ENCODE results near the gene EXT2. TPM values are rescaled to one million over a fixed set of nuclear protein-coding genes. Genes with fewer than 3 reads are reported as not detected.

EXT2 gene
- total RNA-seq, 2 donors from 2014 or later: 47.7 to 60.3 TPM

DNA sequence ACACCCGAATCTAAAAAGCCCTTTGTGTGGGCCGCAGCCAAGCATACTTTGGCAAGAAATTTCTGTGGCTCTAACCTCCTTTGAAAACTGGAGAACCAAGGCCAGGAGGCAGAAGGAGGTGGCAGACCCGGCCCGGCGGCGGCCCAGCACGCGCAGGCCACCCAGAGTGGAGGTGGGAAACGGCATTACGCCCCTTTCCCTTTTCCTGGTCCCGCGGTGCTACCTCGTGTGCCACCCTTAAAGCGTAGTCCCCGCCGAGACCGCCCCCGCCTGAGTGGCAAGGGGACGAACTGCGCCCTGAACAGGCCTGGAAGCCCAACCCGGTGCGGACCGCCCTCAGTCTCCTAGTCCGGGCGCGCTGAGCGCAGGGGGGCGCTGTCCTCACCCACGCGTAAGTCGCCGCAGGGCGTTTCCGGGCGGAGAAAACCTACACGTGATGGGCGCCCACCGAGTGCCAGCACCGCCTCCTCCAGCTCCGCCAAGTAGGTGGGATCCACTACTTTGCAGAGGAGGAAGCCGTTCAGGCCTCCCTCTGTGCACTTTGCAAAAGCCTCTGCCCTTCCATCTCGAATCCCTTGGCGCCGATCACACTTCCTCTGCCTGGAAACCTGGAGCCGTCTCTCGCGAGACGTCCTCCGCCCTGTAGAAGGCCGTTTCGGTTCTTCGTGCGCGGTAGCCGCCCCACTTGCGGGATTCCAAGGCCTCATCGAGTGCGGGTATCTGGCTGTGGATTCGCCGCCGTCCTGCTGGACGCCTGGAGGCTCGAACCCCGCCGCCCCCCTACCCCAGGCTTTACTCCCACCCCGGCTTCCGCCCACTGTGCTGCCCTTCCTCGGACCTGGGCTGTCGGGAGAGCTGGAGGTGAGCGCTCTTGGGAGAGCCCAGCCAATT, 29.4 kb upstream of the EXT2 start, which contains the start of gene ACCS:
Gene ACCS (plus strand): TSS at position 430 of the 891 bp plus-strand sequence. CDS start 1,358 bp downstream, outside the sequence.
- WGBS, 2 experiments (ENCODE audit: insufficient coverage in 1 of 2, insufficient read length in 1 of 2): 12% methylated on average over 41 to 70 of the region's 70 CpGs
- H3K4me3 ChIP-seq (ENCODE audit: low read length): peak within 1 kb of the TSS; percentile 76
- H3K27me3 ChIP-seq (ENCODE audit: control insufficient read depth, insufficient read depth, low read length, poor library complexity, severe bottlenecking): no peaks in the 10 kb centered on the region
- peak within 1 kb of the TSS; percentile 48 for H3K9ac ChIP-seq (ENCODE audit: extremely low read depth, low read length, poor library complexity, severe bottlenecking)
- TF ChIP-seq, protein P1, sequence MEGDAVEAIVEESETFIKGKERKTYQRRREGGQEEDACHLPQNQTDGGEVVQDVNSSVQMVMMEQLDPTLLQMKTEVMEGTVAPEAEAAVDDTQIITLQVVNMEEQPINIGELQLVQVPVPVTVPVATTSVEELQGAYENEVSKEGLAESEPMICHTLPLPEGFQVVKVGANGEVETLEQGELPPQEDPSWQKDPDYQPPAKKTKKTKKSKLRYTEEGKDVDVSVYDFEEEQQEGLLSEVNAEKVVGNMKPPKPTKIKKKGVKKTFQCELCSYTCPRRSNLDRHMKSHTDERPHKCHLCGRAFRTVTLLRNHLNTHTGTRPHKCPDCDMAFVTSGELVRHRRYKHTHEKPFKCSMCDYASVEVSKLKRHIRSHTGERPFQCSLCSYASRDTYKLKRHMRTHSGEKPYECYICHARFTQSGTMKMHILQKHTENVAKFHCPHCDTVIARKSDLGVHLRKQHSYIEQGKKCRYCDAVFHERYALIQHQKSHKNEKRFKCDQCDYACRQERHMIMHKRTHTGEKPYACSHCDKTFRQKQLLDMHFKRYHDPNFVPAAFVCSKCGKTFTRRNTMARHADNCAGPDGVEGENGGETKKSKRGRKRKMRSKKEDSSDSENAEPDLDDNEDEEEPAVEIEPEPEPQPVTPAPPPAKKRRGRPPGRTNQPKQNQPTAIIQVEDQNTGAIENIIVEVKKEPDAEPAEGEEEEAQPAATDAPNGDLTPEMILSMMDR (conservative IDR thresholded peaks at IDR 0.05): peak; percentile 95
- H3K4me3 Mint-ChIP-seq: peak within 1 kb of the TSS; percentile 75
- no peaks in the 10 kb centered on the region for H3K27me3 Mint-ChIP-seq (ENCODE audit: insufficient read depth)
- H3K9me3 Mint-ChIP-seq: no peaks in the 10 kb centered on the region
- peaks cover 21% of the 10 kb centered on the region for H3K4me1 Mint-ChIP-seq
- peak within 1 kb of the TSS; percentile 66 for H3K27ac ChIP-seq (ENCODE audit: low read depth, low read length)
- DNase-seq: peak; percentile 98
- peak within 1 kb of the TSS; percentile 87 for H3K27ac Mint-ChIP-seq
- no peaks in the 10 kb centered on the region for H3K36me3 ChIP-seq (ENCODE audit: control insufficient read depth, insufficient read depth, low read length)
- no peaks in the 10 kb centered on the region for H3K4me1 ChIP-seq (ENCODE audit: control insufficient read depth, insufficient read depth, low read length)
- no peaks in the 10 kb centered on the region for H3K9me3 ChIP-seq (ENCODE audit: control insufficient read depth, low read length)
- peaks cover 5% of the 10 kb centered on the region for H3K36me3 Mint-ChIP-seq (ENCODE audit: low read depth)

GRCh38 chr11:44066732-44067141, 28.7 kb upstream of the EXT2 start:
- H3K36me3 Mint-ChIP-seq (ENCODE audit: low read depth): peaks cover 10% of the 10 kb centered on the region
- no peaks in the 10 kb centered on the region for H3K9me3 Mint-ChIP-seq
- Histone ChIP-seq H3K9ac (ENCODE audit: extremely low read depth, low read length, poor library complexity, severe bottlenecking) (peak overlapping the region; percentile 20), H3K27me3 (ENCODE audit: control insufficient read depth, insufficient read depth, low read length, poor library complexity, severe bottlenecking) (no peaks in the 10 kb centered on the region), H3K36me3 (ENCODE audit: control insufficient read depth, insufficient read depth, low read length) (no peaks in the 10 kb centered on the region), H3K4me3 (ENCODE audit: low read length) (peak overlapping the region; percentile 76), H3K9me3 (ENCODE audit: control insufficient read depth, low read length) (no peaks in the 10 kb centered on the region), H3K27ac (ENCODE audit: low read depth, low read length) (no peak overlapping the region), H3K4me1 (ENCODE audit: control insufficient read depth, insufficient read depth, low read length) (no peaks in the 10 kb centered on the region)
- peaks cover 21% of the 10 kb centered on the region for H3K4me1 Mint-ChIP-seq
- peak overlapping the region; percentile 87 for H3K27ac Mint-ChIP-seq
- TF ChIP-seq, protein P1 (conservative IDR thresholded peaks at IDR 0.05): no peak
- DNase-seq: peak; percentile 44
- 80 to 96% methylated on average over 4 to 10 of the region's 10 CpGs for whole genome bisulfite sequencing, 2 experiments (ENCODE audit: insufficient coverage in 1 of 2, insufficient read length in 1 of 2)
- no peaks in the 10 kb centered on the region for H3K27me3 Mint-ChIP-seq (ENCODE audit: insufficient read depth)
- H3K4me3 Mint-ChIP-seq: peak overlapping the region; percentile 75

DNA sequence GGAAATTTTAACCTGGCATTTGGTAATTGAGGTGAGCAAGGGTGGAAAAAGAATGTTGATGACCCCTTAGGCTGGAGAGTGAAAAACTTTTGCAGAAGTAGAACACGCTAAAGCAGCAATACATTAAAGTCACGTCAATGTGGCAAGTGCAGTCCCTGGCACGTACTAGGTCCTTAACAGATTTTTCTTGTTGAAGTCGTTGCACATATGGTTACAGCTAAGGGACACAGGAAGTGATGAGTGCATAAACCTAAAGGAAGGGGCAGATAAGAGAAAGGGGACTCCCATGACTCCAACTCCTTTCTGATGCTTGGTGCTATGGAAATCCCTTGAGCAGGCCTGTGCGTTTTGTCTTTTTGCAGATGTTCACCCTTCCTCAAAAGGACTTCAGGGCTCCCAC, 28.2 kb upstream of the EXT2 start:
- TF ChIP-seq, protein P1 (conservative IDR thresholded peaks at IDR 0.05): no peak
- Histone ChIP-seq H3K27ac (ENCODE audit: low read depth, low read length) (no peak overlapping the region), H3K9ac (ENCODE audit: extremely low read depth, low read length, poor library complexity, severe bottlenecking) (no peak overlapping the region), H3K4me3 (ENCODE audit: low read length) (no peak overlapping the region), H3K9me3 (ENCODE audit: control insufficient read depth, low read length) (no peaks in the 10 kb centered on the region), H3K27me3 (ENCODE audit: control insufficient read depth, insufficient read depth, low read length, poor library complexity, severe bottlenecking) (no peaks in the 10 kb centered on the region), H3K4me1 (ENCODE audit: control insufficient read depth, insufficient read depth, low read length) (no peaks in the 10 kb centered on the region), H3K36me3 (ENCODE audit: control insufficient read depth, insufficient read depth, low read length) (no peaks in the 10 kb centered on the region)
- H3K27me3 Mint-ChIP-seq (ENCODE audit: insufficient read depth): no peaks in the 10 kb centered on the region
- WGBS, 2 experiments (ENCODE audit: insufficient coverage in 1 of 2, insufficient read length in 1 of 2): 84 to 85% methylated on average over 5 of the region's 5 CpGs
- DNase-seq: no peak
- H3K4me1 Mint-ChIP-seq: peaks cover 21% of the 10 kb centered on the region
- H3K36me3 Mint-ChIP-seq (ENCODE audit: low read depth): peaks cover 10% of the 10 kb centered on the region
- H3K4me3 Mint-ChIP-seq: peak overlapping the region; percentile 75
- no peaks in the 10 kb centered on the region for H3K9me3 Mint-ChIP-seq
- no peak overlapping the region for H3K27ac Mint-ChIP-seq

All from endodermal cell (in vitro differentiated cells).